ENCODE measurements around the gene CCDC171. TPM values are rescaled to one million over a fixed set of nuclear protein-coding genes. Genes with fewer than 3 reads are reported as not detected.

The CCDC171 gene
- total RNA-seq, 4 donors from 2014 or later: 6.2 to 9.6 (median 7.8) TPM

- H3K4me1 ChIP-seq: no peaks in the 10 kb centered on the region
- no peak for DNase-seq
- H3K9me3 ChIP-seq: no peaks in the 10 kb centered on the region
- WGBS, 2 donors: 92 to 100% methylated on average over 1 of the region's 1 CpG
- no peak overlapping the region for H3K4me3 ChIP-seq (replicated peaks in 1 of 3)
- H3K27ac ChIP-seq: no peak overlapping the region
- TF ChIP-seq CTCF (IDR thresholded peaks at IDR 0.05) (no peak), POLR2A (IDR thresholded peaks at IDR 0.05) (no peak)
- intact Hi-C loops (cut with DNase I): no loop called here
- H3K36me3 ChIP-seq: no peaks in the 10 kb centered on the region
- no peaks in the 10 kb centered on the region for H3K27me3 ChIP-seq
These were observed 336.7 kb downstream of the CCDC171 start for GRCh38 chr9:15889555-15889954.

GRCh38 chr9:15901572-15901971 is 348.7 kb downstream of the CCDC171 start:
- DNase-seq: no peak
- Histone ChIP-seq H3K36me3 (no peaks in the 10 kb centered on the region), H3K9me3 (no peaks in the 10 kb centered on the region), H3K4me1 (no peaks in the 10 kb centered on the region), H3K27me3 (no peaks in the 10 kb centered on the region), H3K27ac (no peak overlapping the region), H3K4me3 (replicated peaks in 1 of 3) (no peak overlapping the region)
- TF ChIP-seq CTCF (IDR thresholded peaks at IDR 0.05) (no peak), POLR2A (IDR thresholded peaks at IDR 0.05) (no peak)
- intact Hi-C loops (cut with DNase I): no loop called here
- WGBS, 2 donors: 97 to 100% methylated on average over 1 of the region's 1 CpG

- H3K36me3 ChIP-seq: no peaks in the 10 kb centered on the region
- no peak for DNase-seq
- no peaks in the 10 kb centered on the region for H3K4me1 ChIP-seq
- intact Hi-C loops (cut with DNase I): no loop called here
- H3K27ac ChIP-seq: no peak overlapping the region
- WGBS, 2 donors: 80 to 92% methylated on average over 6 of the region's 6 CpGs
- H3K4me3 ChIP-seq (replicated peaks in 1 of 3): no peak overlapping the region
- no peaks in the 10 kb centered on the region for H3K9me3 ChIP-seq
- H3K27me3 ChIP-seq: no peaks in the 10 kb centered on the region
- TF ChIP-seq CTCF (IDR thresholded peaks at IDR 0.05) (no peak), POLR2A (IDR thresholded peaks at IDR 0.05) (no peak)
These were observed 356.5 kb downstream of the CCDC171 start for GRCh38 chr9:15909297-15909696.

- no peak overlapping the region for H3K27ac ChIP-seq
- H3K4me1 ChIP-seq: no peaks in the 10 kb centered on the region
- H3K36me3 ChIP-seq: no peaks in the 10 kb centered on the region
- H3K27me3 ChIP-seq: no peaks in the 10 kb centered on the region
- no peak overlapping the region for H3K4me3 ChIP-seq (replicated peaks in 1 of 3)
- no peaks in the 10 kb centered on the region for H3K9me3 ChIP-seq
- no peak for DNase-seq
- intact Hi-C loops (cut with DNase I): no loop called here
- TF ChIP-seq CTCF (IDR thresholded peaks at IDR 0.05) (no peak), POLR2A (IDR thresholded peaks at IDR 0.05) (no peak)
These were observed 362.9 kb downstream of the CCDC171 start for GRCh38 chr9:15915711-15916110.

GRCh38 chr9:15927161-15927560 is 374.3 kb downstream of the CCDC171 start:
- H3K27ac ChIP-seq: no peak overlapping the region
- no peak overlapping the region for H3K4me3 ChIP-seq (replicated peaks in 1 of 3)
- no peaks in the 10 kb centered on the region for H3K9me3 ChIP-seq
- intact Hi-C loops (cut with DNase I): no loop called here
- H3K4me1 ChIP-seq: no peaks in the 10 kb centered on the region
- H3K36me3 ChIP-seq: no peaks in the 10 kb centered on the region
- no peak for DNase-seq
- WGBS, 2 donors: 61 to 62% methylated on average over 2 of the region's 2 CpGs
- TF ChIP-seq CTCF (IDR thresholded peaks at IDR 0.05): no peak
- TF ChIP-seq POLR2A (IDR thresholded peaks at IDR 0.05): no peak
- no peaks in the 10 kb centered on the region for H3K27me3 ChIP-seq

All from thyroid gland (tissue), 4 donors.